HFFc6 (cell line): Measurements from ENCODE around the gene MIB1. TPM values are rescaled to one million over a fixed set of nuclear protein-coding genes. Genes with fewer than 3 reads are reported as not detected.
A peak's percentile ranks its signal among the peaks of the same experiment; 100 is the strongest.

ENCODE experiments used
- DNase-seq: peaks from one replicate; pipeline ENCODE4 v3.0.0-alpha.2; 2018
- H3K27ac Mint-ChIP-seq: 2 replicates; pipeline ENCODE4 v1.8.0; 2020; ENCODE audit warnings: mild to moderate bottlenecking, mixed read lengths
- H3K27me3 Mint-ChIP-seq: 2 replicates; pipeline ENCODE4 v1.8.0; 2021; ENCODE audit warnings: mild to moderate bottlenecking, moderate library complexity, mixed read lengths; ENCODE audit not compliant: insufficient read depth
- H3K36me3 Mint-ChIP-seq: 2 replicates; pipeline ENCODE4 v1.8.0; 2021; ENCODE audit warnings: low read depth, mixed read lengths
- H3K4me1 Mint-ChIP-seq: 2 replicates; pipeline ENCODE4 v1.8.0; 2020; ENCODE audit warnings: low read depth, mixed read lengths
- H3K4me3 Mint-ChIP-seq: 2 replicates; pipeline ENCODE4 v1.8.0; 2020; ENCODE audit warnings: mild to moderate bottlenecking, moderate library complexity, mixed read lengths
- H3K9me3 Mint-ChIP-seq: 2 replicates; pipeline ENCODE4 v1.8.0; 2020; ENCODE audit warnings: mild to moderate bottlenecking, mixed read lengths
- total RNA-seq, 6 experiments: library from RNA; stranded (reverse); fragmentation: NEBNext Ultra II Directional; extraction: Animal tissue kit (Norgen Biotek cat#: 25700); gene quantifications; 2 replicates in 1 of 6; 3 replicates in 5 of 6; pipeline ENCODE4 v1.2.3, GENCODE V29; 2021
- TF ChIP-seq, protein P1 (sequence below): fragments of 200-600 bp; sonication (generic); IDR thresholded peaks from 2 replicates; pipeline ENCODE4 v1.5.0; 2021; ENCODE audit warnings: antibody characterized with exemption, mild to moderate bottlenecking

The MIB1 gene
- total RNA-seq, 6 experiments from 2014 or later = 29.5 to 31.5 (median 30.5) TPM

DNA sequence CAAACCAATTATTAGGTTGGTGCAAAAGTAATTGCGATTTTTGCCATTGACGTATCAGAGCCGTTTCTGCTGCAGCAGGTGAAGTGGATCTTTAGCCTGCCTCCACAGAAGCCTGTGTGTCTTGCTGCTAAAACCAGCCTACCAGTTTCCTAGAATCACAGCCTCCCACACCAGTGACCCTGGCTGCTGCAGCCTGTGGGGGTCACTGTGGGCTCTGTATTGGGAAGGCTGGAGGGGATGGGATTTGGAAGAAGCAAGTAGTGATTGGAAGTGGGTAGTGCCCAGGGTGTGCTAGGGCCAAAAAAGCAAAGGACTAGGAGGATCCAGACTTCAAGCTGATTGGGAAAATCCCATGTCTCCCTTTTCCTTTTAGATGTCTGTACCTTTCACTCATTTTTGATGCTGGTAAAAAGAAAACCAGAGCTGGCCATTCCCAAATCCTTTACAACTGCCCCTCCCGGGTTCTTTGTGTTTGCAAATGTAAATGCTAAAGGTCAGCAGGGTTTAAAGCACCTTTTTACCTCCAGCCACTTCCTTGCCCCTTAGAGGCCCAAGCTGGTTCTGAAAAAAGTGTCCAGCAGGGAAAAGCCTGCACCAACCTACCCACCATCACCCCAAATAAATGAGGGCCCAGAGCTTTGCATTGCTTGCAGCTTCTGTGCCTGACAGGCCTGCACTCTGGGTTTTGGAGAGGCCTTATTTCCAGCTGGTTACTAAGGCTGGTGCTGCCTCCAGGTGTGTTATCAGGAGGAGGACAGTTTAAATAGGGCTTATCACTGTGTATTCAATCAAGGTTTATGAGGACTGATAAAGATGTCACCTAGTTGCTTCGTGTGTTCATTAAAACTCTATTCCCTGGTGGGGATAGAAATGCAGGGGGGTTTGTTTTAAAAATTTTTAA is 172.0 kb downstream of the MIB1 start:
- Mint-ChIP-seq H3K27ac (no peak overlapping the region), H3K27me3 (peaks cover 21% of the 10 kb centered on the region), H3K4me3 (no peak overlapping the region), H3K9me3 (no peaks in the 10 kb centered on the region), H3K4me1 (no peaks in the 10 kb centered on the region), H3K36me3 (no peaks in the 10 kb centered on the region)
- TF ChIP-seq, protein P1, sequence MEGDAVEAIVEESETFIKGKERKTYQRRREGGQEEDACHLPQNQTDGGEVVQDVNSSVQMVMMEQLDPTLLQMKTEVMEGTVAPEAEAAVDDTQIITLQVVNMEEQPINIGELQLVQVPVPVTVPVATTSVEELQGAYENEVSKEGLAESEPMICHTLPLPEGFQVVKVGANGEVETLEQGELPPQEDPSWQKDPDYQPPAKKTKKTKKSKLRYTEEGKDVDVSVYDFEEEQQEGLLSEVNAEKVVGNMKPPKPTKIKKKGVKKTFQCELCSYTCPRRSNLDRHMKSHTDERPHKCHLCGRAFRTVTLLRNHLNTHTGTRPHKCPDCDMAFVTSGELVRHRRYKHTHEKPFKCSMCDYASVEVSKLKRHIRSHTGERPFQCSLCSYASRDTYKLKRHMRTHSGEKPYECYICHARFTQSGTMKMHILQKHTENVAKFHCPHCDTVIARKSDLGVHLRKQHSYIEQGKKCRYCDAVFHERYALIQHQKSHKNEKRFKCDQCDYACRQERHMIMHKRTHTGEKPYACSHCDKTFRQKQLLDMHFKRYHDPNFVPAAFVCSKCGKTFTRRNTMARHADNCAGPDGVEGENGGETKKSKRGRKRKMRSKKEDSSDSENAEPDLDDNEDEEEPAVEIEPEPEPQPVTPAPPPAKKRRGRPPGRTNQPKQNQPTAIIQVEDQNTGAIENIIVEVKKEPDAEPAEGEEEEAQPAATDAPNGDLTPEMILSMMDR = no peak; the same call in 1 of the 2 replicates
- no peak for DNase-seq

DNA sequence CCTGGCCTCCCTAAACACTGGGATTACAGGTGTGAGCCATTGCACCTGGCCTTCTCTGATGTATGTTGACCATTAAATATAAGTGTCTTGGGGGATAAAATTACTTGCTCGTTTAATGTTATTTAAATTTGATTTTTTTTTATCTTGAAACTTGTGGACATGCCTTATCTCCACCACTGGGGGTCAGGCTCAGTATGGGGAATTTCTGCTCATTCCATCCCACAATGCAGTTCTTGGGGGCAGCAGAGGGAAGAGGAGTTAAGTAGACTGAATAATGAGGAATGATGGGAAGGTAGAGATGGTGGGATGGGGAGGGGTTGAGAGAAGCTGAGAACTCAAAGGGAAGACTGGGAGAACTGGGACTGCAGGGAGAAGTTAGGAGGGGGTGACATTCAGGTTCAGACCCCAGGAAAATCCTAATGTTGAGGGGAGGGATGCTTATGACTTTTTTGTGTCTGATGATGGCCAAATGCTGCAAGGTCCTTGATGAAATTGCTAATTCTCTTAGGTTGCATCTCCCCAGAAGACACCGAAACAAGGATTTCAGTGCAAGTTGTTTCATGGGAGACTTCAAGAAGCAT is 174.2 kb downstream of the MIB1 start:
- no peaks in the 10 kb centered on the region for H3K4me1 Mint-ChIP-seq
- no peak overlapping the region for H3K4me3 Mint-ChIP-seq
- H3K9me3 Mint-ChIP-seq = peaks cover 5% of the 10 kb centered on the region
- peaks cover 17% of the 10 kb centered on the region for H3K27me3 Mint-ChIP-seq
- no peak overlapping the region for H3K27ac Mint-ChIP-seq
- no peaks in the 10 kb centered on the region for H3K36me3 Mint-ChIP-seq
- DNase-seq = peak; percentile 40
- TF ChIP-seq, protein P1 = peak; percentile 83

DNA sequence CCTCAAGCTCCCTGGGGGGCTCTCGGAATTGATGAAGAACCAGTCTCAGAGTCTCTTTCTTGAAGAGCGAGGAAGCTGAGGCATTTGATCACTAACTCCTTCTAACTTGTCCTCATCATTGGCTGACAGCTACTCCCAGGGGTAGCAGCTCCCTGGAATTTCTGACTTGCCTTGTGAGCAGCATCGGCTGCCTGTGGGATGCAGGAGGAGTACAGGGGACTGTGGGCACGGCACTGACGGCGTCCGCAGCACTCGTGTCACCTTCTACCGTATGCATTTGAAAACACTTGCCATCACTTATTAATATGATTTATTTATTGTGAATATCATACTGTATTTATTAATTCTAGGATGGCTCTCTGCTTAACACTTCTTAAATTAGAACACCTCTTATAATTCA is 175.0 kb downstream of the MIB1 start:
- Mint-ChIP-seq H3K4me1 (no peaks in the 10 kb centered on the region), H3K27me3 (peaks cover 15% of the 10 kb centered on the region), H3K27ac (no peak overlapping the region), H3K4me3 (no peak overlapping the region), H3K36me3 (no peaks in the 10 kb centered on the region), H3K9me3 (peaks cover 5% of the 10 kb centered on the region)
- no peak for DNase-seq
- TF ChIP-seq, protein P1 = no peak

GRCh38 chr18:21916594-21916993 is 176.0 kb downstream of the MIB1 start:
- DNase-seq = no peak
- Mint-ChIP-seq H3K27me3 (peaks cover 4% of the 10 kb centered on the region), H3K9me3 (peaks cover 5% of the 10 kb centered on the region), H3K4me3 (no peak overlapping the region), H3K4me1 (no peaks in the 10 kb centered on the region), H3K27ac (no peak overlapping the region), H3K36me3 (no peaks in the 10 kb centered on the region)
- TF ChIP-seq, protein P1 = no peak

DNA sequence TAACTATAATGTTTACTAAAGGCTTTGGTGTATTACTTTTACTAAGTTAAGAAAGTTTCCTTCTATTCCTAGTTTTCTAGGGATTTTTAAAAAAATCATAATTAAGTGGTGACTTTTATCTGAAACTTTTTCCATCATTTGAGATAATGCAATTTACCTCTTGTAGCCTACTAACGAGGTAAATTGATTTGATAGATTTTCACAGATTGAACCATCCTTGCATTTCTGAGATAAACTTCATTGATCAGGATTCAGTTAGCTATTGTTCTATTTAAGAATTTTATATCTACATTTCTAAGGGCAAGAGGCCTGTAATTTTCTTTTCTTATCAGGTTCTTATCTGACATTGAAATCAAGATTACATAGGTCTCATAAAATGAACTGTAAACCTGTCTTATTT is 178.1 kb downstream of the MIB1 start:
- Mint-ChIP-seq H3K36me3 (no peaks in the 10 kb centered on the region), H3K27me3 (peaks cover 4% of the 10 kb centered on the region), H3K27ac (no peak overlapping the region), H3K9me3 (peaks cover 5% of the 10 kb centered on the region), H3K4me1 (no peaks in the 10 kb centered on the region), H3K4me3 (no peak overlapping the region)
- DNase-seq = no peak
- TF ChIP-seq, protein P1 = no peak

Other genes starting within 250 kb of the MIB1 start
- gene ESCO1, start 140.1 kb upstream of the MIB1 start, total RNA-seq = 1 to 10 TPM; 5.8 to 7.7 (median 6.7) TPM
- 10 to 100 TPM; 59.6 to 85.4 (median 73.9) TPM for gene SNRPD1, start 128.5 kb upstream of the MIB1 start, total RNA-seq
- 1 to 10 TPM; 2.8 to 7.2 (median 4.7) TPM for gene ABHD3, start 36.0 kb upstream of the MIB1 start, total RNA-seq